Hematopoietic multipotent progenitor cell treated with erythropoietin and hydrocortisone succinate and interleukin-3 and kit ligand, for 15 days (in vitro differentiated cells): ENCODE measurements around the gene SPARC.

Experiments
- DNase-seq: peaks from one replicate; pipeline ENCODE4 v3.0.0-alpha.2; 2015; ENCODE audit warnings: low spot score

Gene SPARC

GRCh38 chr5:151624476-151624875, 62.2 kb downstream of the SPARC start:
- DNase-seq, result no peak

GRCh38 chr5:151622367-151623088, 64.2 kb downstream of the SPARC start:
- no peak for DNase-seq

- DNase-seq, result no peak
Measured at GRCh38 chr5:151620461-151620840, 66.3 kb downstream of the SPARC start.

DNA sequence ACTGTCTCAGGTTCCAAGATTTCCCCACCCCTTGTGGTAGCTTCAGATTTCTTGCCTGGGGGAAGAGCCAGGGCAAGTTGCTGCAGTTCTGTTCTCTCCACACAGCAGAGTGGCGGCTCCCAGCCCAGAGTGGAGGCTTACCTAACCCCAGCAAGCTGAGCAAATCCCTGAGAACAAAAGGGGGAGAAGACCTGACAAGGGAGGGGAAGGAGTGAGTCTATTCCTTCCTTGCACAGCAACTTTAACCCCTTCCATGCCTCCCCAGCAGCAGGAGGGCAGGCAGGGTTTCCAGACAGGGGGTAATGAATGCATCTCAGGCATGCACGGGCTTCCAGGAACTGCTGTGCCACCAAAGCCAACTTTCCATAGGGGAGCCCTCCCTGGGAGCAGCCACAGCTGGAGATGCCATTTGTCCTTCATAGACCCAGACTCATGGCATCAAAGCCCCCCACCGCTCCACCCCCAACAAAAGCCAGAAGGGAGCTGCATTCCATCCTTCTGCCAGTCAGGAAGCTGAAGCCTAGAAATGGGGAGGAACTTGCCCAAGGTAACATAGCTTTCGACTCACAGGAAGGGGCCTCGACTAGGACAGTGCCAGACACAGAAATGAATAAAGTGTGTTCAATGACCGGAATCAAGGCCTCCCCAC, 66.8 kb downstream of the SPARC start:
- no peak for DNase-seq

GRCh38 chr5:151618907-151619306, 67.8 kb downstream of the SPARC start:
- no peak for DNase-seq

DNA sequence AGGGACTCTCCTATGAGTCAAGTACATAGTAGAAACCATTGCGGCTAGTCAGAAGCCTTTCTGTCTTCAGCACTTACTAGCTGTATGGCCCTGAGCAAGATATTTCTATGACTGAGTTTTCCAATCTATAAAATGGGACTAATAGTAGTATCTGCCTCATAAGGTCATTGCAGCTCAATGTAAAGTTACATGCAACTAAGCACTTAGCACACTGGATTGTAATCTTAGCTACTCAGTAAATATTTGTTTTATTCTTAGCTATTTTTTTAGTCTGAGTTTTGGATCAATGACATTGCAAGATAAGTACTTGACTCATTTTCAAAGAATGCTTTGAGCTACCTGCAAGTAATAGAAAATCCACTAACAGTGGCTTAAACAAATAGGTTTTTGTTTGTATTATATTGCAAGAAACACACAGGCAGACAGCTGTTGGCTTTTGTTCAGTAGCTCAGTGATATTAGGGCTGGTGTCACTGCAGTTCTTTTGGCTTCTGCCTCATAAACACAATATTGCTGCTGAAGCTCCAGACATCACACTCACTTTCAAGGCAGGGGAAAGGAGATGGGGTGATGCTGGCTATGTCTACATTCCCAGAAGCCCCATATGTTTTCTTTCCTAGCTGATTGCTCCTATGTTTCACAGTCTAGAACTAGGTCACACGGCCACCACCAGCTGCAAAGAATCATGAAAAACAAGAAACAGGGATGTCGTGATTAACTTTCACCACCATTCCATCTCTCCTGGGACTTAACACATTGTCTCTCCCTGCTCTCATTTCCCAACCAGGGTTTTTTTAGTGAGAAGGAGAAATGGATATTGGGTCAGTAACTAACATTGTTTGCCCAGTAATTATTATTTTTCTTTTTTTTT, 68.6 kb downstream of the SPARC start:
- DNase-seq, result no peak

GRCh38 chr5:151617383-151617840, 69.3 kb downstream of the SPARC start:
- DNase-seq, result no peak

GRCh38 chr5:151615431-151615830, 71.3 kb downstream of the SPARC start:
- no peak for DNase-seq

- DNase-seq, result no peak
Measured at GRCh38 chr5:151614565-151614964, 72.2 kb downstream of the SPARC start.

- no peak for DNase-seq
Measured at GRCh38 chr5:151612689-151613427, 73.9 kb downstream of the SPARC start.

DNA sequence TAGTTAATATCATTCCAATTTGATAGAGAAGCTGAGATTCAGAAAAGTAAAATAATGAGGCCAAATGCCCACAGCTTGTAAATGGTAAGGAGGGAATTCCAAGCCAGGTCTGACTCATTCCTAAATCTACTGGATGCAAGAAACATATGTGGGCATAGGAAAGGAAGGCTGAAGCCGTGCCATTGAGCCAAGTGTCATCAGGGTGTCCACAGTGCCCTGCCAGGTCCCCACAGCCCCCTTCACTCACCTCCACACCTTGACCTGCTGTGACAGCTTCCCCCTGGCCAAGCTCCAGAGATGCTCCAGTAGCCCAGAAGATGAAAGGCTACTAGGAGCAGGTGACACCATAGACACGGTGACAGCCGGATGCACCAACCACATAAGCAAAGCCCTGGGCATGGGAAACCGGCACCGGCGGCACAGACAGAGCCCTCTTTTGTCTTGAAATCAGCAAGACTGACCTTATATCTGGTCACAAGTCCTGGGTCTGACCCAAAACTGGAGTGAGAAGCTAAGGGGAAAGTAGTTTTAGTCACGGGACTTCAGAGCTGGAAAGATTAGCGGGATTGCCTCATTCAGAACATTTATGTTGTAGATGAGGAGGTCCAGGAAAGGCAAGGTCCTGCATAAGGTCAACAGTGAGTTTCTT, 75.5 kb downstream of the SPARC start:
- DNase-seq, result no peak
